NCI-H1694 (cell line): ENCODE data around the gene ASPDH.

Source experiments
- DNase-seq: peaks from one replicate; lab custom pipeline; 2025; lab: John Stamatoyannopoulos, UW

ASPDH gene

DNA sequence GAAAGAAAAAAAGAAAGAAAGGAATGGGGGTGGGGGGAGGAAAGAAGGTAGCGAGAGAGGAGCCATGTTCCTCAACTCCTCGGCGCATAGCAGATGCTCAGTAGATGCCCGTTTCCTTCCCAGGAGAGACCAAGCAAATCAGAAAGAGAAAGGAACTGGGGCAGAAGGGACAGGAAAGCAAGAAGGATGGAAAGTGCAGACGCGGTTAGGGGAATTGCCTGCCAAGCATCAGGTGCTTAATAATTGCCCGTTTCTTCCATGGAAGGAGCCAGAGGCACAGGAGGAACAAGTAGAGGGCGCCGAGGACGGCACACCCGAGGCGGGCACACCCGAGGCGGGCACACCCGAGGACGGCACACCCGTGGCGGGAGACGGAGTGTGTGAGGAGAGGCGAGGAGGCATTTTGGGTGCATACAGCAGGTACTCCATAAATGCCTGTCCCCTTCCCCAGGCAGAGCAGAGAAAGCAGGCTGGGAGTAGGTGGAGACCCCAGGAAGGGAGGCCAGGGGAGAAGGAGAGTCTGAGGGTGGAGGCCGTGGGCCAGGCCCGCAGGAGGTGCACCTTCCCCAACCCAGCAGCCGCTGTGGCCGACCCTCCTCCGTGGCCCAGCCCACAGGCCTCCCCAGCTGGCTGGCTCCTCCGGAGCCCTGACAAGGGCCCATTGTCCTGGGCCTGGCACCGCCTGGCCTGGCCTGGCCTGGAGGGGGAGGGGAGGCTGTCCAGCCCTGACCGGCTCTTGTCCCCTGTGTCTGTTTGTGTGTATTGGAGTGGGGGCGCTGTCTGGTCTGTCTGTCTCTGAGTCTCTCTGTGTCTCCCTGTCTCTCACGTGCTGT, 17.3 kb downstream of the ASPDH start:
- DNase-seq: no peak

- no peak for DNase-seq
These were observed 18.6 kb downstream of the ASPDH start for GRCh38 chr19:50495020-50495531.

- no peak for DNase-seq
These were observed 19.3 kb downstream of the ASPDH start for GRCh38 chr19:50494186-50495019.

DNA sequence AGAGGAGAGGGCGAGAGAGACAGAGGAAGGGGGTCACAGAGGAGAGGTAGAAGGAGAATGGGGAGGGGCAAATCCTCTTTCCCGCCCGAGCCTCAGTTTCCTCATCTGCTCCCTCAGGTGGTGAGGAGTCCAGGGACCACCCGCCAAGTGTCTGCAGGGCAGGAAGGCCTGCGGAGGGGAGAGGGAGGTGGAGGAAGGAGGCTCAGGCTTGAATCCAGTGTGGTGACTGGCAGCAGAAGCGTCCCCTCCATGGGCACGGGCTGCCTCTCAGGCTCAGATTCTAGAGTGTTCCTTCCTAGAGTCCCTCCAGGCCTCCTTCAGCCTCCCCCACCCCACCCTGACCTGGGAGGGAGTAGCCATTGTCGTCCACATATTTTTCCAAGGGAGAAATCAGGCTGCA, 20.5 kb downstream of the ASPDH start:
- DNase-seq: no peak

DNA sequence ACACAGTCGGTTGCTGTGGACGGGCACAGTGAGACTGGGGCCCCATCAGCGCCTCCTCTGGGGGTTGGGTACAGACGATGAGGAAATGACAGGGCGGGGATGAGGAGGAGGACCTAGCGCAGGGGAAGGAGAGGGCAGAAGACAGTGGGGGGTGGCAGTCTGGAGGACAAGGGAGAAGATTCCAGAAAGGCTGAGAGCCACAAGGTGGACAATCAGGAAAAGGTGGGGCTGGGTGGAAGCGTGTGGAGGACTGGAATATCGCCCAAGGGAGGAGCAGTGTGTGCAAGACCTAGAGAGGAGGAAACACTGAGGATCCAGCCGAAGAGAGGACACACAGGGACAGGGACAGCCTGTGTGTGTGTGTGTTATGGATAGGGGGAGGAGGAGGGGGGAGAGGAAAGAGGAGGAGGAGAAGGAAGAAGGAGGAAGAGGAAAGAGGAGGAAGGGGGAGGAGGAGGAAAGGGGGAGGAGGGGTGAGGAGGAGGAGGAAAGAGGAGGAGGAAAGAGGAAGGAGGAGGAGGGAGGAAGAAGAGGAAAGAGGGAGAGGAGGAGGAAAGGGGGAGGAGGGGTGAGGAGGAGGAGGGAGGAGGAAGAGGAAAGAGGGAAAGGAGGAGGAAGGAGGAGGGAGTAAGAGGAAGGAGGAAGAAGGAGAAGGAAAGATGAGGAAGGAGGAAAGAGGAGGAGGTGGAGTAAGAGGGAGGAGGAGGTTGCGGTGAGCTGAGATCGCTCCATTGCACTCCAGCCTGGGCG, 21.2 kb downstream of the ASPDH start:
- DNase-seq: no peak

DNA sequence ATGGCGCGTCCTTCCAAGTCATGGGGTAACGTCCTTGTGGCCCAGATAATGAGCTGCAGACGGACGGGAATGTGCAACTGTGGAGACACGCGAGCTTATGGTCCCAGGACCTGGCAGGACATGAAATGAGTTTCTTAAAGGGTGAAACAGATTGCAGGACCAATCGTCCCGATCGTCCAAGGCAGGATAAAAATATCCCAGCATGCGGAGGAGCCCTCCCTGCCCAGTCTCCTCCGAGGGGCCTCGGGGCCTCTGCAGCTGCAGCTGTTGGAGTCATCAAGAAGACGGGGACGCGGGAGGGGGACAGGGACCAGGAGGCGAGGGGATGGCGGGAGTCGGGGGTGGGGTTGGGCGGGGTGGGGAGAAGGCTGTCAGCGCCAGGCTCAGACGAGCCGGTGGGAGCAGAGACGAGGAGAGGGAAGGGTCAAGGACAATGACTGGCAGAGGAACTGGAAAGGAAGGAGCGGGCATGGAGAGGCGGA, 22.7 kb downstream of the ASPDH start:
- no peak for DNase-seq

DNA sequence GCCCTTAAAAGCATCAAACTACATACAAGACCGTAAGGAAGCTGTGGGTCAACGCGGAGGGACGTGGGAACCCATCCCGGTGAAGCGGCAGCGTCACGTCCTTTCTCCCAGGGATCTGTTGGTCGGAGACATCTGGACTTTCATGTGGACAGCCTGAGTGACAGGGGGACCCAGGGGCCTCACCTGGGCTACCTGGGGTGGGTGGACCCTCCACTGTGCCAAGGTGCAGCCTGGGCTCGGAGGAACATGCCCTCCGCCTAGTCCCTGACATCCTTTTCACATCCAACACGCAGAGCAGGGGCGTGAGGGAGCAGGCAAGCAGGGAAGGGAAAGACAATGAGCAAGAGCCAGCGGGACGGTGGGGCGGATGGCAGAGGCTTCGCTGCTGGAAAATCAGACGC, 23.3 kb downstream of the ASPDH start:
- DNase-seq: no peak

- no peak for DNase-seq
These were observed 24.2 kb downstream of the ASPDH start for GRCh38 chr19:50489461-50490011.

DNA sequence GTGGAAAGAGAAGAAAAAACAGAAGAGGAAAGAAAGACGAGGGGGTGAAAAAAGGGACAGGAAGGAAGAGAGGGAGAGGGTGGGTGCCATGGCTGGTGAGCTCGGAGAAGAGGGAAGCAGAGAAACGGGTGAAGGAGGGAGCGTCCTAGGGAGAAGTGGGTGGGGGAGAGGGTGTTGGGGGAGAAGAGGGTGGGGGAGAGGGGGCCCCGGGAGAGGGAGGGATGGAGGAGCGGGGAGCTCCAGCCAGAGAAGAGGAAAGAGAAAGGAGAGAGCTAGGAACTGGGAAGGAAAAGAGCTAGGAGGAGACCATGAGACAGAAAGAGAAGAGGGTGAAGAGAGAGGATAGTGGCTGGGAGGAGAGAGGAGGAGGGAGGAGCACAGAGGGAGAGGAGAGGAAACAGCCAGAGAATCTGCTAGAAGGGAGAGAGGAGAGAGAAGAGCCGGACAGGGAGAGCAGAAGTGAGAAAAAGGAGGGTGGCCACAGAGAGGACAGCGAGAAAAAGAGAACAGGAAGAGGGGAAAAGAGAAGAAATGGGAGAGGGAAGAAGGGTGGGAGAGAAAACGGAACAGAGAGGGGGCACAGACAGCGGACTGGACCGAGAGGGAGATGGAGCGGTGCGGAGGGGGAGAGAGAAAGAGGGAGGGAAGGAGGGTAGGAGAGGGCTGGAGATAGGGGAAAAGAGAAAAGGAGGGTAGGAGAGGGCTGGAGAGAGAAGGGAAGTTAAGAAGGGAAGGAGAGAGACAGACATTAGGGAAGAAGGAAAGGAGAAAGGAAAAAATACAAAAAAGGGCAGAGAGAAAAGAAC, 25.1 kb downstream of the ASPDH start:
- no peak for DNase-seq

GRCh38 chr19:50486823-50487515, 26.7 kb downstream of the ASPDH start:
- peak; percentile 57 for DNase-seq

DNA sequence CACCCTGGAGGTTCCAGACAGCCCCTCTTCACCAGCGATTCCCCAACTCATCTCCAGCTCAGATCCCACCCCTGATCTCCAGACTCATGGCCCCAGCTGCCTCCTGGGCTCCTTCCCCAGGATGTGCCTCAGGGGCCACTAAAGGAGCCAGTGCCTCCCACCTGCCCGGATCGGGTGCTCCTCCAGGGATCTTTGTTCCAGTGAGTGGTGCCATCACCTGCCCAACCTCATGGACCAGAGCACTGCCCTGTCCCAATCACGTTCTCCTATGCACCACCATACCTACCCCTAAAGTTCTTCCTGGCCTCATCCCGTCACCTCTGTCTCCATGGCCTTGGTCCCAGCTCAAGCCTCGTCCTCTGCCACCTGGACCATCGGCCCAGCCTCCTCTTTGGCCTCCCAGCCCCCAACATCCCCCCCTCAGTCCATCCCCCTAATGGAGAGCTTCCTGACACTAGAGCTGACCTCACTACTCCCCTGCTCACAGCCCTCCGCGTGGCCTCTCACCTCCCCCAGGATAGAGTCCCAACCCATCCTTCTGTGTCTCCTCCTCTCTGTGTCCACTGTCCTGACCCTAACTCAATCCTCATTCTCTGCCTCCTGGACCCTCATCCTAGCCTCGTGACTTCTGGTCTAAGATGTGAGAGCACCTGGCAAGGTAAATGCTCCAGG, 28.3 kb downstream of the ASPDH start:
- DNase-seq: no peak

GRCh38 chr19:50482916-50483315, 30.8 kb downstream of the ASPDH start:
- no peak for DNase-seq

DNA sequence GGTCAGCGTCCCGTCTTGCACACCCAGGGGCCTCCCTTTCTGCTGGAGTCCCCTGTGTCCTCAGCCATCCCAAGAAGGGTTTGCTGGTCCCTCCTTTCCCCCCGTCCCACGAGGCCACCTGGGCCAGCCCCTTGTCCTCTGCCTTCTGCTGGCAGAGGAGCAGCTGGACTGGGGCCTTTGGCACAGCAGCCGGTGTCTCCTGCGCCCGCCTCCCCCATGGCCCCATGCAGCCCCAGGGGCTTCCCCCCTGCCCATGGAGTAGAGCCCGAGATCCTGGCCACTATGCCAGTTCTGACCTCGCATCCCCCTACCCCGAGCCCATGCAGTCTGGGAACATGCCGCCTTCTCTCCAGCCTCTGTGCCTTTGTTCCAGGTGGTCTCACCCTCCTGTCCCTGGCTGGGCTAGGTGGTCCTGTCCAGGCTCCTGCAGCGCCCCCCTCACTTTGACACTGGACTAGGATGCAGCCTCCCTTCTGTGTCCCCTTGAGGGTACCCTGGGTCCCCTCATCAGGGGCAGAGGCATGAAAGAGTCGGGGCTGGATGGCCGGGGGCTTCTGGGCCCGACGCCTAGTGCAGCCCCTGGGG, 31.4 kb downstream of the ASPDH start:
- DNase-seq: no peak

DNA sequence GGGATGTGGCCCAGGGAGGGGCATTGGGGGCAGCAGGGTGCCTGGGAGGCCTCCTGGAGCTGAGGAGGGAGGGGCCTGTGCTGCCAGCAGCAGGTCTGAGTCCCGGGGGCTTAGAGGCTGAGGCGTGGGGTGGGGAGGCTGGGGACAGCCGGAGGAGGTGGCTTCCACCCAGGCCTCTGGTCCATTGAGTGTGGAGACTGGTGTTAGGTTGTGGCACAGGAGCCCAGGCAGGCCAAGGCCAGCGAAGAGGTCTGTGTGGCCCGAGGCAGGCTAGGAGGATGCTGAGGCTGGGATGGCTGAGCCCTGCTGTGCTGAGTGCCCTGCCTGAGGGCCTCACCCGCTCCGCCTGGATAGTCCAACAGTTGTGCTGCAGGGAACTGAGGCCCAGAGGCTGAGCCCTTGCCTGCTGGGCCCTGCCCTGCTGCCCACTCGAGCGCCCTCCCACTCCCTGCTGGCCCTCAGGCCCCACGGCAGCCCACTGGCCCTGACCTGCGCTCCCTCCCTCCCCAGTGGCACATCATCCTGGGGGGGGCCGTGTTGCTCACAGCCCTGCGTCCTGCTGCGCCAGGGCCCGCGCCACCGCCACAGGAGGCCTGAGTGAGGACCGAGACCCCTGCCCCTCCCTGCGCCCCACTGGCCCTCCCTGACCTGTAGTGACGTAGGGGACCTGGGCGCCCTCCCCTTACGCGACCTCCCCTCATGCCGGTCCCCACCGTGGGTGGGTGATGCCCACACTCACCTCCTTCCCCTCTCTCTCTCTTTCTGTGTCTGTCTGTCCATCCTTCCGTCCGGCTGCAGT, 32.2 kb downstream of the ASPDH start:
- DNase-seq: no peak

DNA sequence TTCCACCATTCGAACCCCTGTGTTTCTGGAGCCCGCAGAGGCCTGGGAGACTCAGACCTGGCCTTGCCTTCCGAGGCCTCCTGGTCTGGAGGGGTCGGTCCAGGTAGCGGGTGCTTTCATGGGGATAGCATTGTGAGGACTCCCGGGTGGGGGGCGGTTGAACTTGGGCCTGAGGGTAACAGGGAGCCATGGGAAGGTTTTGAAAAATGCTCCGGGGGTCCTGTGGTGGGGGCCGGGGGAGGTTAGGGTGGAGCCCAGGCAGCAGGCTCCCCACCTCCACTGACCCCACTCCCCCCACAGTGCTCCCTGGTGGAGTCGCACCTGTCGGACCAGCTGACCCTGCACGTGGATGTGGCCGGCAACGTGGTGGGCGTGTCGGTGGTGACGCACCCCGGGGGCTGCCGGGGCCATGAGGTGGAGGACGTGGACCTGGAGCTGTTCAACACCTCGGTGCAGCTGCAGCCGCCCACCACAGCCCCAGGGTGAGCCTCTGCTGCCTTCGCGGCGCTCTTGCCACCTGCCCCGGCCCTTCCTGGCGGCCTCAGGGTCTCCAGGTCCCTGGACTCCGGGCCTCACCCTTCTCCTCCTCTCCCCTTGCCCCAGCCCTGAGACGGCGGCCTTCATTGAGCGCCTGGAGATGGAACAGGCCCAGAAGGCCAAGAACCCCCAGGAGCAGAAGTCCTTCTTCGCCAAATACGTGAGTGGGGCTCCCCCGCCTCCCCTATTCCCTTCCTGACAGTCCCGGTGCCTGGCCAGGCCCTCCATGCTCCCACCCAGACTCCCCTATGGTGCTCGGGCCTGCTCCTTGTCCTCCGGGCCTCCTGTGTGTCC, 33.2 kb downstream of the ASPDH start:
- no peak for DNase-seq

DNA sequence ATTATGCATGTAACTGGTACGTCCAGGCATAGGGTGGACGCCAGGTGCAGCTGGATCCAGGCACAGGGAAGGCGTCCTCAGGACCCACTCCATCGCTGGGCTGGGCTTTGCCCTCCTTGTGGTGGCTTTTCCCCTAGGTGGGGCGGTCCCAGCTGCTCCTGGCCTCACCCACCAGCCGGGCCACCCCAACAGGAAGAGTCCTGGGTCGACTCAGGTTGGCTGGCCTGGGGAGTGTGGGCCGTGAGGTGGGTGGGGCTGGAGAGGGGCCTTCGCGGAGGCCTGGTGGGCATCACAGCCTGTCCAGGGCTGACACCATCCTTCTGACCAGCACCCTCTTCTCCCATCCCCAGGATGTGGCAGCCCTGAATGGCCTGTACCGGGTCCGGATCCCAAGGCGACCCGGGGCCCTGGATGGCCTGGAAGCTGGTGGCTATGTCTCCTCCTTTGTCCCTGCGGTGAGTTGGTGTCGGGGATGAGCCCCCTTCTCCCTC, 33.9 kb downstream of the ASPDH start:
- DNase-seq: no peak

GRCh38 chr19:50478901-50479715, 34.6 kb downstream of the ASPDH start:
- no peak for DNase-seq
